ENCODE measurements around the gene SPIN2A.
"Not testable (repeated sequence)": the region's sequence is repeated elsewhere in the genome, so short reads cannot be mapped to it uniquely, and the experiment has no call there.

The SPIN2A gene

DNA sequence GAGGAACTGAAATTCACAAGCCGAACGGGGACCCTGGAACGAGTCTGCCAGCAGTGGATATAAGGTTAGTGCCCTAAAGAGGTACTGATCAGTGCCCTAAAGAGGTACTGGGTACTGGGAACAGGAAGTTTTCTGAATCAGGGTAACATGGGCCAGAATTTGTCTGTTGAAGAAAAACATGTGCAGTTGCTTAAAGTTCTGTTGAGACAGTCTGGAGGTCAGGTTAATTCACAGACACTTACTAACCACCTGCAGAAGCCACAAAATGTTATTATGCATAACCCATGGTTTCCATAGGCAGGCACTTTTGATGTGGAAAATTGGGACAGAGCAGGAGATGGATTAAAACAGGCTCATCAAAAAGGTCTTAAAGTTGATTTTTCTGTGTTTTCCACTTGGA lies 33.7 kb downstream of the SPIN2A start:
- DNase-seq (ENCODE audit: extremely low read depth in 1 of 2, low read depth in 1 of 2) = no peak

DNA sequence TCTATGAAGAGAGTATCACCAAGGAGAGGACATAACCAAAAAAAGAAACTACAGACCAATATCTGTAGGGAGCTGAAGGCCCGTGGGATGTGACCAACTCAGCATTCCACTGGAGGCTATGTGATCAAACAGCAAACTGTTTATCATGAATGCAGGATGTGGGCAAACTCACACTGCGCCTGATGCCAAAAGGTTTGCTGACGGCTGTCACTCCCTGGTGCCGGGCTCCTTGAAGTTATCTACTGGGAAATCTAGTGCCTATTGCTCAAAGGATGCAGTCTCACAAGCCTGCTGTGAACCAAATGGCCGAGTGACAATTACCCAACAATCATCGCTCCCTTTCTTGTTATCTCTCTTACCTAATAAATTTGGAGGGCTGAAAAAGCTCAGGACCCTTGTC lies 34.3 kb downstream of the SPIN2A start:
- DNase-seq (ENCODE audit: extremely low read depth in 1 of 2, low read depth in 1 of 2) = not testable (repeated sequence)

Data from stimulated activated CD8-positive, alpha-beta memory T cell treated with anti-CD3 and anti-CD28 coated beads, Interleukin-7, amount 100 ng/mL, for 48 hours (primary cell).